Neural cell (in vitro differentiated cells): Measurements from ENCODE around the gene LYZL6. TPM values are rescaled to one million over a fixed set of nuclear protein-coding genes. Genes with fewer than 3 reads are reported as not detected.
A peak's percentile ranks its signal among the peaks of the same experiment; 100 is the strongest.

Experiments
- H2AFZ ChIP-seq: fragments of 200-600, 300-800 bp; sonication (generic), shearing (Covaris generic); 2 replicates; pipeline ENCODE4 v1.6.0; 2014; ENCODE audit warnings: low read depth, mild to moderate bottlenecking, antibody characterized with exemption, low read length, moderate library complexity
- H3F3A ChIP-seq: fragments of 200-600 bp; shearing (Covaris generic); 2 replicates; pipeline ENCODE4 v1.6.1; 2016; ENCODE audit warnings: mild to moderate bottlenecking, moderate library complexity, mixed read lengths, antibody characterized with exemption, low read length; ENCODE audit not compliant: insufficient read depth, poor library complexity, severe bottlenecking
- H3K27ac ChIP-seq: fragments of 200-600, 300-800 bp; sonication (generic), shearing (Covaris generic); 2 replicates; pipeline ENCODE4 v1.5.1; 2014; ENCODE audit warnings: mild to moderate bottlenecking, low read length, moderate library complexity
- H3K27me3 ChIP-seq: fragments of 300-800, 200-600 bp; sonication (generic), shearing (Covaris generic); 2 replicates; pipeline ENCODE4 v1.6.0; 2014; ENCODE audit warnings: mild to moderate bottlenecking, low read depth, low read length, moderate library complexity; ENCODE audit not compliant: insufficient read depth
- H3K36me3 ChIP-seq: fragments of 300-800, 200-600 bp; sonication (generic), shearing (Covaris generic); 2 replicates; pipeline ENCODE4 v1.5.1; 2014; ENCODE audit warnings: mild to moderate bottlenecking, antibody characterized with exemption, low read length, moderate library complexity; ENCODE audit not compliant: insufficient read depth
- H3K4me2 ChIP-seq: fragments of 300-800, 200-600 bp; sonication (generic), shearing (Covaris generic); 2 replicates; pipeline ENCODE4 v1.6.0; 2014; ENCODE audit warnings: mild to moderate bottlenecking, low read length
- H3K4me3 ChIP-seq: fragments of 300-800, 200-600 bp; sonication (generic), shearing (Covaris generic); 2 replicates; pipeline ENCODE4 v1.5.1; 2014; ENCODE audit warnings: mild to moderate bottlenecking, low read length, moderate library complexity
- H3K79me2 ChIP-seq: fragments of 200-600 bp; shearing (Covaris generic); replicated peaks from 2 replicates; pipeline ENCODE4 v1.6.0; 2014; ENCODE audit warnings: mild to moderate bottlenecking, low read length, moderate library complexity; ENCODE audit not compliant: insufficient read depth
- H3K9ac ChIP-seq: fragments of 300-800, 200-600 bp; sonication (generic), shearing (Covaris generic); 2 replicates; pipeline ENCODE4 v1.6.1; 2016; ENCODE audit warnings: mild to moderate bottlenecking, low read length, mixed read lengths
- H3K9me2 ChIP-seq: fragments of 200-600 bp; shearing (Covaris generic); 2 replicates; pipeline ENCODE4 v1.6.1; 2016; ENCODE audit warnings: mild to moderate bottlenecking, low read length, mixed read lengths; ENCODE audit not compliant: insufficient read depth
- H3K9me3 ChIP-seq: fragments of 200-600, 300-800 bp; sonication (generic), shearing (Covaris generic); 2 replicates; pipeline ENCODE4 v1.6.1; 2016; ENCODE audit warnings: mild to moderate bottlenecking, mixed run types, low read length, moderate library complexity, mixed read lengths
- H4K20me1 ChIP-seq: fragments of 200-600 bp; shearing (Covaris generic); 2 replicates; pipeline ENCODE4 v1.6.1; 2016; ENCODE audit warnings: mild to moderate bottlenecking, mixed run types; ENCODE audit not compliant: insufficient read depth
- EP300 ChIP-seq: fragments of 450-650 bp; conservative IDR thresholded peaks from 2 replicates; pipeline ENCODE4 v1.6.1; 2014; ENCODE audit warnings: antibody characterized with exemption, mild to moderate bottlenecking, moderate library complexity; ENCODE audit not compliant: poor library complexity, severe bottlenecking
- EZH2 ChIP-seq: fragments of 200-600, 300-800 bp; shearing (Covaris generic), sonication (generic); IDR thresholded peaks from 2 replicates; pipeline ENCODE4 v1.6.1; 2014; ENCODE audit warnings: antibody characterized with exemption, low read length, borderline replicate concordance, mild to moderate bottlenecking; ENCODE audit not compliant: insufficient read depth, poor library complexity, severe bottlenecking
- MXI1 ChIP-seq: fragments of 450-650 bp; conservative IDR thresholded peaks from 2 replicates; pipeline ENCODE4 v1.6.1; 2014; ENCODE audit warnings: antibody characterized with exemption, mild to moderate bottlenecking; ENCODE audit not compliant: poor library complexity, severe bottlenecking
- POLR2AphosphoS5 ChIP-seq: IDR thresholded peaks from 2 replicates; pipeline ENCODE4 v1.6.1; 2012
- RAD21 ChIP-seq: fragments of 450-650 bp; conservative IDR thresholded peaks from 2 replicates; pipeline ENCODE4 v1.6.1; 2014; ENCODE audit warnings: antibody characterized with exemption, mild to moderate bottlenecking, moderate library complexity
- SMC3 ChIP-seq: fragments of 450-650 bp; conservative IDR thresholded peaks from 2 replicates; pipeline ENCODE4 v1.6.1; 2014; ENCODE audit warnings: antibody characterized with exemption, mild to moderate bottlenecking, moderate library complexity; ENCODE audit not compliant: poor library complexity
- TAF1 ChIP-seq: IDR thresholded peaks from 2 replicates; pipeline ENCODE4 v1.6.1; 2012; ENCODE audit warnings: low read depth
- polyA plus RNA-seq: library from polyadenylated mRNA; depleted of rRNA; stranded (reverse); fragments of >200 nt; gene quantifications from 2 replicates; pipeline ENCODE4 v1.2.3, GENCODE V29; 2014
- TF ChIP-seq, protein P1 (sequence below): fragments of 450-650 bp; IDR thresholded peaks from 2 replicates; pipeline ENCODE4 v1.5.1; 2014; ENCODE audit warnings: antibody characterized with exemption, mild to moderate bottlenecking, moderate library complexity; ENCODE audit not compliant: poor library complexity, severe bottlenecking
- TF ChIP-seq, protein P2 (sequence below): IDR thresholded peaks from 2 replicates; pipeline ENCODE4 v1.6.1; 2012; ENCODE audit warnings: borderline replicate concordance

Gene LYZL6
- polyA plus RNA-seq, 1 donor from 2014 or later = not detected

DNA sequence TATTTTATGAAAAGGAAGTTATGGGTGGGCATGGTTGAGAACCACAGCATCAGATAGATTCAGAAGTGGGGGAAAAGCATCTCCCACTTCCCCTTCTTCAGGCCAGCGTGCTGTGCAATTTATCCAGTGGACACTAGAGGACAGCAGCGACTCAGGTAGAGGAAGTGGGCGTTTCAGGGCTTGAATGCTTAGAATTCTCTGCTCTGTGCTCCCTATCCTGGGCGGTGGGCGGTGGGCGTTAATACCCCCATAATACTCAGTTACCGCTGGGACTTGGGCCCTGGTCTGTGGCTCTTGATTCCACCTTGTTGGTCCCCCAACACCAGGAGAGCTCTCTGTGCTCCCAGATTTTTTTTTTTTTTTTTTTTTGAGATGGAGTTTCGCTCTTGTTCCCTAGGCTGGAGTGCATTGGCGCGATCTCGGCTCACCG lies 3.7 kb upstream of the LYZL6 start:
- Histone ChIP-seq H3K4me3 (no peak overlapping the region), H4K20me1 (no peaks in the 10 kb centered on the region), H3K36me3 (no peaks in the 10 kb centered on the region), H3K9me2 (no peaks in the 10 kb centered on the region), H3K79me2 (no peaks in the 10 kb centered on the region), H3F3A (no peaks in the 10 kb centered on the region), H3K9ac (no peak overlapping the region), H3K9me3 (no peaks in the 10 kb centered on the region), H3K27me3 (no peaks in the 10 kb centered on the region), H3K4me2 (no peak overlapping the region), H2AFZ (no peak overlapping the region), H3K27ac (no peak overlapping the region)
- no peak for TF ChIP-seq MXI1
- TF ChIP-seq, protein P1, sequence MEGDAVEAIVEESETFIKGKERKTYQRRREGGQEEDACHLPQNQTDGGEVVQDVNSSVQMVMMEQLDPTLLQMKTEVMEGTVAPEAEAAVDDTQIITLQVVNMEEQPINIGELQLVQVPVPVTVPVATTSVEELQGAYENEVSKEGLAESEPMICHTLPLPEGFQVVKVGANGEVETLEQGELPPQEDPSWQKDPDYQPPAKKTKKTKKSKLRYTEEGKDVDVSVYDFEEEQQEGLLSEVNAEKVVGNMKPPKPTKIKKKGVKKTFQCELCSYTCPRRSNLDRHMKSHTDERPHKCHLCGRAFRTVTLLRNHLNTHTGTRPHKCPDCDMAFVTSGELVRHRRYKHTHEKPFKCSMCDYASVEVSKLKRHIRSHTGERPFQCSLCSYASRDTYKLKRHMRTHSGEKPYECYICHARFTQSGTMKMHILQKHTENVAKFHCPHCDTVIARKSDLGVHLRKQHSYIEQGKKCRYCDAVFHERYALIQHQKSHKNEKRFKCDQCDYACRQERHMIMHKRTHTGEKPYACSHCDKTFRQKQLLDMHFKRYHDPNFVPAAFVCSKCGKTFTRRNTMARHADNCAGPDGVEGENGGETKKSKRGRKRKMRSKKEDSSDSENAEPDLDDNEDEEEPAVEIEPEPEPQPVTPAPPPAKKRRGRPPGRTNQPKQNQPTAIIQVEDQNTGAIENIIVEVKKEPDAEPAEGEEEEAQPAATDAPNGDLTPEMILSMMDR = peak; percentile 73
- TF ChIP-seq SMC3 = peak; percentile 67
- TF ChIP-seq RAD21 = peak; percentile 73
- no peak for TF ChIP-seq TAF1
- no peak for TF ChIP-seq EP300
- TF ChIP-seq, protein P2, sequence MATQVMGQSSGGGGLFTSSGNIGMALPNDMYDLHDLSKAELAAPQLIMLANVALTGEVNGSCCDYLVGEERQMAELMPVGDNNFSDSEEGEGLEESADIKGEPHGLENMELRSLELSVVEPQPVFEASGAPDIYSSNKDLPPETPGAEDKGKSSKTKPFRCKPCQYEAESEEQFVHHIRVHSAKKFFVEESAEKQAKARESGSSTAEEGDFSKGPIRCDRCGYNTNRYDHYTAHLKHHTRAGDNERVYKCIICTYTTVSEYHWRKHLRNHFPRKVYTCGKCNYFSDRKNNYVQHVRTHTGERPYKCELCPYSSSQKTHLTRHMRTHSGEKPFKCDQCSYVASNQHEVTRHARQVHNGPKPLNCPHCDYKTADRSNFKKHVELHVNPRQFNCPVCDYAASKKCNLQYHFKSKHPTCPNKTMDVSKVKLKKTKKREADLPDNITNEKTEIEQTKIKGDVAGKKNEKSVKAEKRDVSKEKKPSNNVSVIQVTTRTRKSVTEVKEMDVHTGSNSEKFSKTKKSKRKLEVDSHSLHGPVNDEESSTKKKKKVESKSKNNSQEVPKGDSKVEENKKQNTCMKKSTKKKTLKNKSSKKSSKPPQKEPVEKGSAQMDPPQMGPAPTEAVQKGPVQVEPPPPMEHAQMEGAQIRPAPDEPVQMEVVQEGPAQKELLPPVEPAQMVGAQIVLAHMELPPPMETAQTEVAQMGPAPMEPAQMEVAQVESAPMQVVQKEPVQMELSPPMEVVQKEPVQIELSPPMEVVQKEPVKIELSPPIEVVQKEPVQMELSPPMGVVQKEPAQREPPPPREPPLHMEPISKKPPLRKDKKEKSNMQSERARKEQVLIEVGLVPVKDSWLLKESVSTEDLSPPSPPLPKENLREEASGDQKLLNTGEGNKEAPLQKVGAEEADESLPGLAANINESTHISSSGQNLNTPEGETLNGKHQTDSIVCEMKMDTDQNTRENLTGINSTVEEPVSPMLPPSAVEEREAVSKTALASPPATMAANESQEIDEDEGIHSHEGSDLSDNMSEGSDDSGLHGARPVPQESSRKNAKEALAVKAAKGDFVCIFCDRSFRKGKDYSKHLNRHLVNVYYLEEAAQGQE = no peak

DNA sequence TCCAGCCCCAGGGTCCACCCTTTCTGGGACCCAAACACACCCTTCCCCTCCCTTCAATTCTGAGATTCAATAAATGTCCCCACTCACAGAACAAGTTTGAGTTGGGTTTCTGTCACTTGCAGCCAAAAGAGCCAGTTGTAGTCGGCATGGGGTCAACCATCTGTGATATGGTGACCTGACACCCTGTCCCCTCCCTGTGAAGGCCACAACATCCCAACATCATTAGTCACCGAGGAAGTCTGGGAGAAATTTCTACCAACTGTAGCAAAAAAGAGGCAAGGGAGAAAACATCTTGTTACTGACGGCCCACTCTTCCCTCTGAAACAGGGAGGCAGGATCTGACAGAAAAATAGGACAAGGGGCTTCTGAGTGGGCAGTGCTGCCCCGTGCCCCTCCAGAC lies 638 bp upstream of the LYZL6 start:
- Histone ChIP-seq H3K36me3 (no peaks in the 10 kb centered on the region), H3K4me3 (no peak overlapping the region), H3K9me3 (no peaks in the 10 kb centered on the region), H3K79me2 (no peaks in the 10 kb centered on the region), H3K27me3 (no peaks in the 10 kb centered on the region), H3K9me2 (no peaks in the 10 kb centered on the region), H3K4me2 (no peak overlapping the region), H3K9ac (no peak overlapping the region), H3K27ac (no peak overlapping the region), H4K20me1 (no peaks in the 10 kb centered on the region), H2AFZ (no peak overlapping the region), H3F3A (no peaks in the 10 kb centered on the region)
- TF ChIP-seq EP300 (no peak), TAF1 (no peak), SMC3 (no peak), MXI1 (no peak), POLR2AphosphoS5 (no peak), RAD21 (no peak), EZH2 (no peak)
- TF ChIP-seq, protein P2 = no peak
- TF ChIP-seq, protein P1 = no peak
